ENCODE data around the gene NTMT2. TPM values are rescaled to one million over a fixed set of nuclear protein-coding genes. Genes with fewer than 3 reads are reported as not detected.
"Not testable (repeated sequence)": the region's sequence is repeated elsewhere in the genome, so short reads cannot be mapped to it uniquely, and the experiment has no call there.

NTMT2 gene
- total RNA-seq, 1 experiment from 2014 or later, result not detected

- ChIA-PET POLR2A (no interaction called here), CTCF (no interaction called here)
- DNase-seq (ENCODE audit: low read depth, low spot score), result no peak
- BruUV-seq (replicated peaks), result no TSS peak
- Histone ChIP-seq H3K27ac (ENCODE audit: low read length) (peak overlapping the region; percentile 68; the same call in 1 of the 2 replicates), H3K4me1 (ENCODE audit: control insufficient read depth, insufficient read depth, low read length) (peaks cover 12% of the 10 kb centered on the region), H3K9me3 (ENCODE audit: control insufficient read depth, insufficient read depth, low read depth, low read length) (no peaks in the 10 kb centered on the region), H3K36me3 (ENCODE audit: control insufficient read depth, insufficient read depth, low read length) (no peaks in the 10 kb centered on the region), H3K27me3 (ENCODE audit: control insufficient read depth, insufficient read depth, low read length) (no peaks in the 10 kb centered on the region), H3K4me3 (ENCODE audit: low read depth in 2 of 2, low read length in 2 of 2) (no peak overlapping the region)
- TF ChIP-seq TCF7L2 (IDR thresholded peaks at IDR 0.05; ENCODE audit: low read depth, low read length) (no peak), CTCF (IDR thresholded peaks at IDR 0.05) (no peak), REST (IDR thresholded peaks at IDR 0.05; ENCODE audit: insufficient read depth in 1 of 2, low read depth in 2 of 2, low read length in 1 of 2) (no peak)
- no peak for ATAC-seq
- in situ Hi-C loops (cut with HindIII; ENCODE audit: low pct_unique_long_range_greater_than_20kb, low sequenced_read_pairs), result no loop called here
- intact Hi-C loops (cut with micrococcal nuclease; ENCODE audit: unreplicated experiment), result no loop called here
Measured at GRCh38 chr1:170096806-170097340, 48.9 kb upstream of the NTMT2 start.

- Histone ChIP-seq H3K9me3 (ENCODE audit: control insufficient read depth, insufficient read depth, low read depth, low read length) (no peaks in the 10 kb centered on the region), H3K4me1 (ENCODE audit: control insufficient read depth, insufficient read depth, low read length) (peaks cover 12% of the 10 kb centered on the region), H3K27ac (ENCODE audit: low read length) (no peak overlapping the region), H3K27me3 (ENCODE audit: control insufficient read depth, insufficient read depth, low read length) (no peaks in the 10 kb centered on the region), H3K4me3 (ENCODE audit: low read depth in 2 of 2, low read length in 2 of 2) (no peak overlapping the region; a peak in 1 of 4 replicates), H3K36me3 (ENCODE audit: control insufficient read depth, insufficient read depth, low read length) (no peaks in the 10 kb centered on the region)
- ATAC-seq, result peak; percentile 78; the same call in 1 of the 2 replicates
- in situ Hi-C loops (cut with HindIII; ENCODE audit: low pct_unique_long_range_greater_than_20kb, low sequenced_read_pairs), result no loop called here
- ChIA-PET CTCF (no interaction called here), POLR2A (no interaction called here)
- no TSS peak for BruUV-seq (replicated peaks)
- DNase-seq (ENCODE audit: low read depth, low spot score), result no peak
- TF ChIP-seq REST (IDR thresholded peaks at IDR 0.05; ENCODE audit: insufficient read depth in 1 of 2, low read depth in 2 of 2, low read length in 1 of 2) (no peak), TCF7L2 (IDR thresholded peaks at IDR 0.05; ENCODE audit: low read depth, low read length) (peak; percentile 95), POLR2AphosphoS5 (IDR thresholded peaks at IDR 0.05; ENCODE audit: low read depth, low read length) (no peak; the same call in 1 of the 2 replicates), CTCF (IDR thresholded peaks at IDR 0.05) (no peak)
- intact Hi-C loops (cut with micrococcal nuclease; ENCODE audit: unreplicated experiment), result no loop called here
Measured at GRCh38 chr1:170097449-170097948, 48.3 kb upstream of the NTMT2 start.

- H3K27ac ChIP-seq (ENCODE audit: low read length); POLR2A ChIA-PET; H3K9me3 ChIP-seq (ENCODE audit: control insufficient read depth, insufficient read depth, low read depth, low read length); intact Hi-C loops (cut with micrococcal nuclease; ENCODE audit: unreplicated experiment); ATAC-seq; H3K27me3 ChIP-seq (ENCODE audit: control insufficient read depth, insufficient read depth, low read length); H3K36me3 ChIP-seq (ENCODE audit: control insufficient read depth, insufficient read depth, low read length); CTCF ChIA-PET; H3K4me1 ChIP-seq (ENCODE audit: control insufficient read depth, insufficient read depth, low read length); in situ Hi-C loops (cut with HindIII; ENCODE audit: low pct_unique_long_range_greater_than_20kb, low sequenced_read_pairs); BruUV-seq (replicated peaks); DNase-seq (ENCODE audit: low read depth, low spot score); H3K4me3 ChIP-seq (ENCODE audit: low read depth in 2 of 2, low read length in 2 of 2): not testable (repeated sequence)
Measured at GRCh38 chr1:170113140-170113539, 32.6 kb upstream of the NTMT2 start.

Measured in Panc1 (cell line).